HG03565 (cell line): ENCODE results near the gene NCAPD3.
"Not testable (repeated sequence)": the region's sequence is repeated elsewhere in the genome, so short reads cannot be mapped to it uniquely, and the experiment has no call there.

Source experiments
- ATAC-seq: cut with Tn5 transposase; IDR thresholded peaks from one replicate; pipeline ENCODE4 v1.9.1; 2021; ENCODE audit warnings: mild to moderate bottlenecking, moderate library complexity; ENCODE audit not compliant: unreplicated experiment

The NCAPD3 gene

DNA sequence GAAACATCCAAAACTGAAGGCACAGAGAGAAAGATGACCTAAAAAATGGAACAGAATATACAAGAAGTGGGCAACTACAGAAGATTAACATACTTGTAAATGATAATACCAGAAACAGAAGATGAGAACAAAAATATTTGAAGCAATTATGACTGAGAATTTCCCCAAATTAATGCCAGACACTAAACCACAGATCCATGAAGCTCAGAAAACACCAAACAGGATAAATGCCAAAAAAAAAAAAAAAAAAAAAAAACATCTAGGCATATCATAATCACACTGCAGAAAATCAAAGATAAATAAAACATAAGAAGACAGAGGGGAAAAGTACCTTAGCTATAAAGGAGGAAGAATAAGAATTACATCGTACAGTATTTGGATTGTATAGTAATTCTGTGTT, 89.6 kb downstream of the NCAPD3 start:
- ATAC-seq: no peak

DNA sequence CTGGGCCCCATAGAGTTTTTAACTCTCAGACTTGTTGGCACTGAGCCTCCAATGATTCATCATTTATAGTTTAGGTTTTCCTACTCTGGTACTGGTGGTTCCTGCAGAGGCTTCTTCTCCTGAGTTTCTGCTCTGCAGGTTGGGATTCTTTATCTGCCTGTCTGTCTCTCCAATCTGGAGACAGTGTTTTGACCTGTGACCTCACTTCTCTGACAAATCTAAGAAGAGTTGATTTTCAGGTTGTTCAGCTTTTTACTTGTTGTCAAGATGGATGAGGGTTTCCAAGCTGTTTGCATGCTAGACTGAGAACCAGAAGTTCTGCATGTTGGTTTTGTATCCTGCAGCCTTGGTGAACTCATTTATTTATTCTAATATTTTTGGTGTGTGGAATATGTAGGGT, 91.0 kb downstream of the NCAPD3 start:
- ATAC-seq: no peak

DNA sequence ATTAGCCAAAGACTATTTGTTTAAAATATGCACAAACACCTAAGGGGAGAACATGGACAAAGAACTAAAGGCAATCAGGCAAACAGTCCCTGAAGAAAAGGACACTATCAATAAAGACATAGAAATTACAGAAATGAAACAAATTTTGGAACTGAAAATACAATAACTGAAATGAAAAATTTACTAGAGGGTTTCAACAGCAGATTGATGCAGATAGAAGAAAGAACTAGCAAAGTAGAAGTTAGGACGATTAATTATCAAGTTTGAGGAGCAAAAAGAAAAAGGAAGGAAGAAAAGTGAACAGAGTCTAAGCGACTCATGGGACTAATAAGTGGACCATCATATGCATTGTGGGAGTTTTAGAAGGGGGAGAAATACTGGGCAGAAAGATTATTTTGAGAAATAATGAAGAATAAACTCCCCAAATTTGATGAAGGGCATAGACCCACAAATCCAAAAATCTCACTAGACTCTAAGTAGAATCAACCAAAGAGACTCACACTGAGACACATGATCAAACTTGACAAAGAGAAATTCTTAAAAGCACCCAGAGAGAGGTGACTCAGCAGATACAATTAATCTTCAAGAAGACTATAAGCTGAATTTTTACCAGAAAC, 92.0 kb downstream of the NCAPD3 start:
- ATAC-seq: no peak

DNA sequence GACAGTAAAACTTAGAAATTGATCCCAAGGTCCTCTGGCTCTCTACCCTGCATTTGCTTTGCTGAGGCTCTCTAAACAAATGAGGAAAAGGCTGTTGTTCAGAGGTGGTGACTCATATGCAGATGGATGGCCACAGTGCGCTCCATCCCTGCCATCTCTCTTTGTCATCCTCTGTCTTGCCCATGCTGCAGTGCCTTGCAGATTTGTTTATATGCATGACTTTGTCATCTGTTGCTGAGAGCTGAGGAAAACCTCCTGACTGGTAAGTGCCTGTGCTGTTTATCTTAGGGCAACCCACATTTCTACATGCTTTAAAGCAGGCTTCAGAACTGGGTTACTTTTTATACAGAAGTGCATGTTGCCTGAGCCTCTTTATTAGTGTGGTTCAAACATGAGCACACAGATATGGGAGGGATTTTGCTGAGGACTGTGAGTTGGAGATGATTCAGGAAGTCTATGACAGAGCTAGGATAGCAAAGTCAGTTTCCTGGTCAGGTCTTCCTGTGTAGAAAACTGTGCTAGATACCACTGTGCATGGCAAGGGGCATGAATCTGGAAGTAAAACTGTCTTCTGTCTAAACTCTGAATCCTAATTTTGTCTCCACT, 97.4 kb downstream of the NCAPD3 start:
- ATAC-seq: no peak

DNA sequence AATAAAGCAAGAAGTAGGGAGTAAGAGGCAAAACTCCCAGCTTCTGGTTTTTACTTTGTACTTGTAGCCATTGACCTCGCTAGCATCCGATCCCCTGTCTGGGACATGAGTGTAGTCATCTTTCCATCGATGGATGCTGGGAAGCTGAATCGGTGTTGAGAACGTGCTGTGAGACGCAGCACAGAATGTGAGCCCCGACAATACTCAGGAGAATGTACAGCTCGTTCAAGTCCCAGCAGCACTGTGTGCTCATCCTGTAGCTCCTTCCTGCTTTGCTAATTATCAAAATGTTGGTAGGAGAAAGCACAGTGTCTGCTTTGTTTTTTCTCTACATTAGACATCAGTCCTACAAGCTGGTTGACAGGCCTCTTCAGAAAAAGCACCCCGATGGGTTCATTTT, 98.3 kb downstream of the NCAPD3 start:
- ATAC-seq: no peak

DNA sequence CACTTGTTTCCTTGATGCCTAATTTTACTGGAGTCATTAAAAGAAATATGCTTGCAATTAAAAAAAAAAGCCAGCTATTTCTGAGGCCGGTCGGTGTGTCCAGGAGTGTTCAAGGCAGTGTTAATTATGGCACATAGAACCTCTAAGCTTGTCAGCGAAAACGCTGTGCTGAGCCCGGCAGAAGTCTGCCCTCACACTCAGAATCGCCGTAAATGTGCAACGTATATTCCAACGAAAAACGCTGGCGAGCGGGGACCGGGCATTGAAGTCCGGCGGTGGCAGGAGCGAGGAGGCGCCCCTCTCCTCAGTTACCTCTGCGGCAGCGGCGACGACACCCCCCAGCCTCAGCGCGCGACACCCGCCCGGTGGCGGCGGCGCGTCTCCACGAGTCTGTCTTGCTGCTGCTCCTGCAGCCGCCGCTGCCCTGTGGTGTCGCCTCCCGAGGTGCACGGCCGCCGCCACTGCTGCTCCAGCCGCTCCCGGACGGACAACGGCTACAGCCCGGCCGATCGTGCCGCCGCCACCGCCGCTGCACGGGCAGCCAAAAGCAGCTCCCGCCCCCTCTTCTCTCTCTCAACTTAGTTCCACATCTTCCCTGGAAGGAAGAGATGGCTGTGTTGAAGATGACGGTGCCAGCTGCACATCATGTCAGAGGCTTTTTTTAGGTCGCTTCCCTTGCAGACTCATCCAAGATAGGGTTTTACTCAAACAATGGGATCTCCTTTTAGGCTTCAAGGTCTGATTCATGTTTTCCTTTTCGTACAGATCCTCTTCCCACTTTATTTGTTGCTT, 98.9 kb downstream of the NCAPD3 start:
- ATAC-seq: no peak

DNA sequence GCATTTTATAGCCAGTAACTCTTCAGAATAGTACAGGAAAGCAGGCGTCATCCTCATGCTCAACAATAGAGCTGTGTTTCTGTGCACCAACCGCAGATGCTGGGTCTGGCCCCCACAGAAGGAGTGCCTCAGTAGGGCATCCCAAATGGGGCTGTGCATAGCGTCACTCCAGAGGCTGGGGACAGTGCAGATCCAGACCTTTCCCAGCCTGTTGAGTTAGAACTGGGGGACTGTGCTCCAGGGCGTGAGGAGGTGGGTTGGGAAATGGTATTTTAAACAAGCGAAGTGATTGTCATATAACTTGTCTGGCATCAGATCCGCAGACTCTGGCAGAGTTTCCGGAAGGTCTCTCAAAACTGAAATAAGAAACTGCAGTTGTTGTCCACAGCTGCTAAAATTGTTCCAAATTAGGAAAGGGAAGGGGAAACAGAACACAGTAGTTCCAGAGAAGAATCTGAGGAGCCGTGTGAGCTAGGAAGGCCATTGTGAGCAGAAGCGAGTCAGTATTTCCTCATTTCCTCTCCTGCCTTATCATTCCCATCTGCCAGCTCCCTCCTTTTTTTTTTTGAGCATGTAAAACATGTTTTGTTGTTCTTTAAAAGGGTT, 102.7 kb downstream of the NCAPD3 start:
- no peak for ATAC-seq

DNA sequence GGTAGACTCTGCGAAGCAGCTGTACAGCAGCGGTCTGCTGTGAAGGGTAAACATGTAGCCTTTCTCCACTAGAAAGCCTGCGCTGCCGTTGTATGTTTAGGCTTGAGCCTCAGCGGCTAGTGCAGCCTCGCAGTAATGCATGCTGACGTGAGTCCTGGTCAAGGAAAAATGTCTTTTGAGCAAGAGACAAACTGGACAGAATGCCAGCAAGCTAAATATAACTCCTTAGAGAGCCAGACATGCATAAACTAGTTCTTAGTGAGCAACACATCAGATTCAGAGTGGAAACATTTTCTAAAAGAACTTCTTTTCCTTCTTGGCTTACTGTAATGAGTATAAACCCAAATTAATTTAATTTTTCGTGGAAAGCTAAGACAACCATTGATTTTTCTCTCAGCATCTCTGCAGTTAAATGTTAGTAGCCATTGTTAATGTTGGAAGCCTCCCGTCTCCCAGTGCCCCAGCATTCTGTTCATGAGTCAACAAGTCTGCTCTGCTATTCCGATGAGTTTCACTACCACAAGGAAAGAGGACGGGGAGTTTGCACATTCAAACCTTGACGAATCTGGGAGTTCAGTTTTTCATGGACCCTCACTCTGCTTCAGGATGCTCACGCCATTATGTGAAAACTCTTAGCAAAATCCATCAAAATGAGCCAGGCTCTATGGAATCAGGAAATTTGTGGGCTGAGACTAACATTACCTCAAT, 103.5 kb downstream of the NCAPD3 start:
- no peak for ATAC-seq

DNA sequence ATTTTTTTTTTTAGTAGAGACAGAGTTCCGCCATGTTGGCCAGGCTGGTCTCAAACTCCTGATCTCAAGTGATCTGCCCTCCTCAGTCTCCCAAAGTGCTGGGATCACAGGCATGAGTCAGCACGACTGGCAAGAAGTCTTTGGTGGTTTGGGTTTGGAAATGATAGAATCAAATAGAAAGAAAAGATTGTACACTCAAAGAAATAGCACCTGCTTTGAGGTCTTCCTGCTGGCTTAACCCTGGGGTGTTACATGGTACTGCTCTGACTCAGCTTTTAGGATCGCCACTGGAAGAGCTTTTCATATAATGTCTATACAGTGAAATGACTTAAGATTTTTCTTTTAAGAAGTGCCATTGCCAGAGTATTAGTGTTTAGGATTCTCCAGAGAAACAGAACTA, 104.7 kb downstream of the NCAPD3 start:
- ATAC-seq: no peak

DNA sequence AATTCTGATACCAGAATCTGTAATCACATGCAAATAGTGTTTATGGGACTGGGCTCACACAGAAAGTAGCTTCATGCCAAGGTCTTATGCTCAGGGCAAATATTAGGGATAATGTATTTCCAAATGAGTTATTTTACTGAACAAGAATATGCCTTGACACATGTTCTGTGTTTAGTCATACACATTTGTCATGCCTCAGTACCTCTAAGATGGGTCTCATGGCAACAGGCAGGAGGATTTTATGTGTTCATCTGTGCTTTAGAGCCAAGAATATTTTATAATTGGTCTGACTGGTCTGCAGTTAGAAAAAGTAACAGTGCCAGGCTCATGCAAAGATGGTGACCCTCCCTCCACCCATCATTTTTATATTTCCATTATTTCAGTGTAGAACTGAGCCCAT, 105.8 kb downstream of the NCAPD3 start:
- no peak for ATAC-seq

DNA sequence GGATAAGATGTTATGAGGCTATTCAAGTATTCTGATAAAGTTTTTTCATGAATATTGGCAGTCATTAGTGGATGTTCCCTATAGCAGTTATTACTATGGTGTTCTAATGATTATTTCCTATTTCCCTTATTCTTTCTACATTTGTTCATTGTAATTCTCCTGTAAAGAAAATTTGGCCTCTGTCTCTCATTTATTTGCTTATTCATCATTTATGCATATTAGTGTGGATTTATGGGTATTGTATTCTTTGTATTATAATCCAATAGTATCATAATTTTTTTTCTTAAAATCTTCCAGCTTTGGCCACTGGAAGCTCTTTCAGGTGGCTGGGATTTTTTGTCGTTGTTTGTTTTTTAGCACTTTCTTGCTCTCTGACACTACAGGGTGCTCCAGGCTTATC, 107.6 kb downstream of the NCAPD3 start:
- no peak for ATAC-seq

DNA sequence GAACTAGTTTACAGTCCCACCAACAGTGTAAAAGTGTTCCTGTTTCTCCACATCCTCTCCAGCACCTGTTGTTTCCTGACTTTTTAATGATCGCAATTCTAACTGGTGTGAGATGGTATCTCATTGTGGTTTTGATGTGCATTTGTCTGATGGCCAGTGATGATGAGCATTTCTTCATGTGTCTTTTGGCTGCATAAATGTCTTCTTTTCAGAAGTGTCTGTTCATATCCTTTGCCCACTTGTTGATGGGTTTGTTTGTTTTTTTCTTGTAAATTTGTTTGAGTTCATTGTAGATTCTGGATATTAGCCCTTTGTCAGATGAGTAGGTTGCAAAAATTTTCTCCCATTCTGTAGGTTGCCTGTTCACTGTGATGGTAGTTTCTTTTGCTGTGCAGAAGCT, 110.0 kb downstream of the NCAPD3 start:
- ATAC-seq: not testable (repeated sequence)

DNA sequence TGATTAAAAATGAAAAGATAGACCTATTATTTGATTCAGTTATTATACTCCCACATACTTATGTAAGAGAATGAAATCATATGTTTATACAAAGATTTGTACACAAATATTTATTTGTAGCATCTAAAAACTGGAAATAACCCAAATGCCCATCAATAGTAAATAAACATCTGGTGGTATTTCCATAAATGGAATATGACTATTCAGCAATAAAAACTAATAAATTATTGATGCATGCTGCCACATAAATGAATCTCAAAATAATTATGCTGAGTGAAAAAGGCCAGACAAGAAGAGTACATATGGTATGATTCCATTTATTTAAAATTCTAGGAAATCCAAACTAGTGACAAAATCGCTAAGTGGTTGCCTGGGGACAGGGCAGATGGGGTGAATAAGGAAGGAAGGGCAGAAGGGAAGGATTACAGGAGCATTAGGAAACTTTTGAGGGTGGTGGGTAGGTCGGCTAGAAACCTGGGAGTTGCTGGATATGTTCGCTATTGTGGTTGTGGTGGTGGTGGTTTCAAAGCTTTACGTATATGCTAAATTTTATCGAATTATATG, 113.4 kb downstream of the NCAPD3 start:
- ATAC-seq: no peak
